HepG2 (cell line): Measurements from ENCODE around the gene SAP25. TPM values are rescaled to one million over a fixed set of nuclear protein-coding genes. Genes with fewer than 3 reads are reported as not detected.

Experiments used
- BRCA1 ChIP-seq: sonication (generic); formaldehyde crosslinking; IDR thresholded peaks from 2 replicates; pipeline ENCODE4 v1.4.0; 2020; ENCODE audit warnings: missing genetic modification reagents
- ETV6 ChIP-seq: sonication (generic); formaldehyde crosslinking; conservative IDR thresholded peaks from 2 replicates; pipeline ENCODE4 v1.4.0; 2020; ENCODE audit warnings: missing genetic modification reagents
- FOXC1 ChIP-seq: sonication (generic); formaldehyde crosslinking; IDR thresholded peaks from 2 replicates; pipeline ENCODE4 v1.8.0; 2022; ENCODE audit warnings: mild to moderate bottlenecking, missing genetic modification reagents, borderline replicate concordance
- HES4 ChIP-seq: sonication (generic); formaldehyde crosslinking; IDR thresholded peaks from 2 replicates; pipeline ENCODE4 v1.9.0; 2021; ENCODE audit warnings: mild to moderate bottlenecking, missing genetic modification reagents, borderline replicate concordance
- NR2F2 ChIP-seq: IDR thresholded peaks from 2 replicates; pipeline ENCODE4 v1.6.1; 2012; ENCODE audit warnings: low read depth, inconsistent platforms, borderline replicate concordance
- ZBTB8A ChIP-seq: sonication (generic); formaldehyde crosslinking; IDR thresholded peaks from 2 replicates; pipeline ENCODE4 v1.4.0; 2020; ENCODE audit warnings: mild to moderate bottlenecking, low read depth, missing genetic modification reagents, borderline replicate concordance
- ZFY ChIP-seq: sonication (generic); formaldehyde crosslinking; IDR thresholded peaks from 2 replicates; pipeline ENCODE4 v1.4.0; 2020; ENCODE audit warnings: missing genetic modification reagents
- ZNF143 ChIP-seq: sonication (generic); formaldehyde crosslinking; IDR thresholded peaks from 2 replicates; pipeline ENCODE4 v1.4.0; 2020; ENCODE audit warnings: missing genetic modification reagents
- ZNF205 ChIP-seq: IDR thresholded peaks from 2 replicates; pipeline ENCODE4 v1.6.1; 2018; ENCODE audit warnings: missing biosample characterization, missing genetic modification reagents
- ZNF263 ChIP-seq: sonication (generic); formaldehyde crosslinking; IDR thresholded peaks from 2 replicates; pipeline ENCODE4 v1.4.0; 2020; ENCODE audit warnings: missing genetic modification reagents
- ZNF292 ChIP-seq: sonication (generic); formaldehyde crosslinking; IDR thresholded peaks from 2 replicates; pipeline ENCODE4 v1.8.1; 2022; ENCODE audit warnings: mild to moderate bottlenecking, low read depth, missing genetic modification reagents, borderline replicate concordance
- ZNF44 ChIP-seq: sonication (generic); formaldehyde crosslinking; IDR thresholded peaks from 2 replicates; pipeline ENCODE4 v1.5.1; 2020; ENCODE audit warnings: mild to moderate bottlenecking, missing genetic modification reagents
- ZNF556 ChIP-seq: sonication (generic); formaldehyde crosslinking; IDR thresholded peaks from 2 replicates; pipeline ENCODE4 v1.4.0; 2020; ENCODE audit warnings: mild to moderate bottlenecking, missing genetic modification reagents, borderline replicate concordance
- ZNF572 ChIP-seq: sonication (generic); formaldehyde crosslinking; IDR thresholded peaks from 2 replicates; pipeline ENCODE4 v1.5.1; 2020; ENCODE audit warnings: mild to moderate bottlenecking, missing genetic modification reagents
- ZNF607 ChIP-seq: sonication (generic); formaldehyde crosslinking; IDR thresholded peaks from 2 replicates; pipeline ENCODE4 v1.5.1; 2020; ENCODE audit warnings: missing genetic modification reagents, mild to moderate bottlenecking, borderline replicate concordance
- ZNF614 ChIP-seq: IDR thresholded peaks from 2 replicates; pipeline ENCODE4 v1.6.1; 2018; ENCODE audit warnings: missing biosample characterization, missing genetic modification reagents, inconsistent platforms, borderline replicate concordance
- ZNF678 ChIP-seq: sonication (generic); formaldehyde crosslinking; IDR thresholded peaks from 2 replicates; pipeline ENCODE4 v1.4.0; 2020; ENCODE audit warnings: mild to moderate bottlenecking, missing genetic modification reagents
- ZNF720 ChIP-seq: sonication (generic); formaldehyde crosslinking; IDR thresholded peaks from 2 replicates; pipeline ENCODE4 v1.4.0; 2020; ENCODE audit warnings: missing genetic modification reagents
- ZNF775 ChIP-seq: sonication (generic); formaldehyde crosslinking; IDR thresholded peaks from 2 replicates; pipeline ENCODE4 v1.4.0; 2020; ENCODE audit warnings: missing genetic modification reagents, mild to moderate bottlenecking, moderate library complexity, borderline replicate concordance
- ZNF781 ChIP-seq: sonication (generic); formaldehyde crosslinking; IDR thresholded peaks from 2 replicates; pipeline ENCODE4 v1.5.1; 2020; ENCODE audit warnings: borderline replicate concordance, mild to moderate bottlenecking, missing genetic modification reagents; ENCODE audit errors: not compliant biosample characterization
- ZNF782 ChIP-seq: sonication (generic); formaldehyde crosslinking; IDR thresholded peaks from 2 replicates; pipeline ENCODE4 v1.4.0; 2020; ENCODE audit warnings: missing genetic modification reagents, mild to moderate bottlenecking, borderline replicate concordance
- polyA plus RNA-seq, 8 experiments: library from polyadenylated mRNA; depleted of rRNA in 3 of 8; stranded (reverse) in 7 of 8; unstranded in 1 of 8; fragments of >200 nt; fragmentation: Illumina TruSeq in 4 of 8; extraction: Trizol in 4 of 8; gene quantifications; 2 replicates each; pipeline versions ENCODE4 v1.2.1 to v1.2.3, GENCODE V29; 2011 to 2016; ENCODE audit warnings: low read depth in 4 of 8, missing spikeins in 1 of 8, mixed read lengths in 1 of 8; ENCODE audit not compliant: insufficient read depth in 1 of 8
- total RNA-seq, 5 experiments: library from RNA; depleted of rRNA; stranded (reverse); fragments of >200 nt; fragmentation: Illumina TruSeq; extraction: Trizol; gene quantifications; 2 replicates each; pipeline ENCODE4 v1.2.3, GENCODE V29; 2016; ENCODE audit warnings: low read depth in 1 of 5
- TF ChIP-seq, protein P1 (sequence below): sonication (generic); formaldehyde crosslinking; IDR thresholded peaks from 2 replicates; pipeline ENCODE4 v1.5.0; 2020; ENCODE audit warnings: mild to moderate bottlenecking, missing genetic modification reagents
- TF ChIP-seq, protein P2 (sequence below): IDR thresholded peaks from 2 replicates; pipeline ENCODE4 v1.6.1; 2012; ENCODE audit warnings: inconsistent platforms
- TF ChIP-seq, protein P3 (sequence below): sonication (generic); formaldehyde crosslinking; IDR thresholded peaks from 2 replicates; pipeline ENCODE4 v1.8.1; 2023; ENCODE audit warnings: mild to moderate bottlenecking, missing genetic modification reagents, borderline replicate concordance
- TF ChIP-seq, protein P4 (sequence below): sonication (generic); formaldehyde crosslinking; IDR thresholded peaks from 2 replicates; pipeline ENCODE4 v1.8.1; 2023; ENCODE audit warnings: mild to moderate bottlenecking, missing genetic modification reagents
- TF ChIP-seq, protein P5 (sequence below): sonication (generic); formaldehyde crosslinking; conservative IDR thresholded peaks from 2 replicates; pipeline ENCODE4 v1.8.0; 2022; ENCODE audit warnings: low read depth, missing genetic modification reagents

Gene SAP25
- total and polyA plus RNA-seq, 2 of the 13 experiments (the other 11 are each of a cell fraction or from before 2014, with no cell fraction given): 0.15 to 0.20 TPM

DNA sequence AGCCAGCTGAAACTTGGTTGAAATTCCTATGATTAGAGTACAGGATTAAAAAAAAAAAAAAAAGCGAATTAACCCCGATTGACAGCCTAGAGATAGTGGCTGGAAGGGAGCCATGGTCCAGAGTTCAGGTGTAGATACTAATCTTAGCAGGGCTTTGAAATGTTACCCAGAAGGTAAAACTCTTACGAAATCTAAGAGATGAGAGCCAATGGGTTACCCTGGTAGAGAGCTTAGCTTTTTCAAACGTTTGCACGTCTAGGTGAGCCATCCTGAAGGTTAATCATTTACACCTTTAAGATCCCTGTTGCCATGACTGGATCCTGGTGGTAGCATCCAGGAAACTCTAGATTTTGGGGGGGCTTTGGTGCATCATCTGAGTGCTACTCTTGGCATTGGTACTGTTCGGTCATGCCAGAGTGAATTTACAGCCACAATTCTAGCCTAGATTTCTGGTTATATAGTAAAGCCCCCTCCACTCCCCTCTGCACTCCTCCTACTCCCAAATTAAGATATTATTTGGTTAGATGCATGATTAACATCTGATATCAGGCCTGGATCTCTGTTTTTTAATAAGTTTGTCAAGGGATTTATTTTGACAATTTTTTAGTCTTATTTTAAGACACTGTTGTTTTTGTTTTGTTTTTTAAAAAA is 33.5 kb downstream of the SAP25 start (continued):
- peak; percentile 78; the same call in 1 of the 2 replicates for TF ChIP-seq ZNF614 (CRISPR knock-in tag)
- TF ChIP-seq, protein P1, sequence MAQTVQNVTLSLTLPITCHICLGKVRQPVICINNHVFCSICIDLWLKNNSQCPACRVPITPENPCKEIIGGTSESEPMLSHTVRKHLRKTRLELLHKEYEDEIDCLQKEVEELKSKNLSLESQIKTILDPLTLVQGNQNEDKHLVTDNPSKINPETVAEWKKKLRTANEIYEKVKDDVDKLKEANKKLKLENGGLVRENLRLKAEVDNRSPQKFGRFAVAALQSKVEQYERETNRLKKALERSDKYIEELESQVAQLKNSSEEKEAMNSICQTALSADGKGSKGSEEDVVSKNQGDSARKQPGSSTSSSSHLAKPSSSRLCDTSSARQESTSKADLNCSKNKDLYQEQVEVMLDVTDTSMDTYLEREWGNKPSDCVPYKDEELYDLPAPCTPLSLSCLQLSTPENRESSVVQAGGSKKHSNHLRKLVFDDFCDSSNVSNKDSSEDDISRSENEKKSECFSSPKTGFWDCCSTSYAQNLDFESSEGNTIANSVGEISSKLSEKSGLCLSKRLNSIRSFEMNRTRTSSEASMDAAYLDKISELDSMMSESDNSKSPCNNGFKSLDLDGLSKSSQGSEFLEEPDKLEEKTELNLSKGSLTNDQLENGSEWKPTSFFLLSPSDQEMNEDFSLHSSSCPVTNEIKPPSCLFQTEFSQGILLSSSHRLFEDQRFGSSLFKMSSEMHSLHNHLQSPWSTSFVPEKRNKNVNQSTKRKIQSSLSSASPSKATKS (CRISPR knock-in tag): no peak
- no peak for TF ChIP-seq ZNF44 (CRISPR knock-in tag)
- TF ChIP-seq ZNF720 (CRISPR knock-in tag): no peak
- TF ChIP-seq ZFY (CRISPR knock-in tag): no peak
- no peak for TF ChIP-seq ZNF781 (CRISPR knock-in tag)
- no peak for TF ChIP-seq BRCA1
- TF ChIP-seq, protein P2, sequence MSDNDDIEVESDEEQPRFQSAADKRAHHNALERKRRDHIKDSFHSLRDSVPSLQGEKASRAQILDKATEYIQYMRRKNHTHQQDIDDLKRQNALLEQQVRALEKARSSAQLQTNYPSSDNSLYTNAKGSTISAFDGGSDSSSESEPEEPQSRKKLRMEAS: no peak
- TF ChIP-seq ETV6: no peak
- no peak for TF ChIP-seq ZNF556 (CRISPR knock-in tag)
- no peak for TF ChIP-seq FOXC1 (CRISPR knock-in tag)
- no peak for TF ChIP-seq ZNF782 (CRISPR knock-in tag)
- TF ChIP-seq, protein P3, sequence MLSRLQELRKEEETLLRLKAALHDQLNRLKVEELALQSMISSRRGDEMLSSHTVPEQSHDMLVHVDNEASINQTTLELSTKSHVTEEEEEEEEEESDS: no peak
- TF ChIP-seq, protein P4, sequence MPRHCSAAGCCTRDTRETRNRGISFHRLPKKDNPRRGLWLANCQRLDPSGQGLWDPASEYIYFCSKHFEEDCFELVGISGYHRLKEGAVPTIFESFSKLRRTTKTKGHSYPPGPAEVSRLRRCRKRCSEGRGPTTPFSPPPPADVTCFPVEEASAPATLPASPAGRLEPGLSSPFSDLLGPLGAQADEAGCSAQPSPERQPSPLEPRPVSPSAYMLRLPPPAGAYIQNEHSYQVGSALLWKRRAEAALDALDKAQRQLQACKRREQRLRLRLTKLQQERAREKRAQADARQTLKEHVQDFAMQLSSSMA: no peak
- TF ChIP-seq, protein P5, sequence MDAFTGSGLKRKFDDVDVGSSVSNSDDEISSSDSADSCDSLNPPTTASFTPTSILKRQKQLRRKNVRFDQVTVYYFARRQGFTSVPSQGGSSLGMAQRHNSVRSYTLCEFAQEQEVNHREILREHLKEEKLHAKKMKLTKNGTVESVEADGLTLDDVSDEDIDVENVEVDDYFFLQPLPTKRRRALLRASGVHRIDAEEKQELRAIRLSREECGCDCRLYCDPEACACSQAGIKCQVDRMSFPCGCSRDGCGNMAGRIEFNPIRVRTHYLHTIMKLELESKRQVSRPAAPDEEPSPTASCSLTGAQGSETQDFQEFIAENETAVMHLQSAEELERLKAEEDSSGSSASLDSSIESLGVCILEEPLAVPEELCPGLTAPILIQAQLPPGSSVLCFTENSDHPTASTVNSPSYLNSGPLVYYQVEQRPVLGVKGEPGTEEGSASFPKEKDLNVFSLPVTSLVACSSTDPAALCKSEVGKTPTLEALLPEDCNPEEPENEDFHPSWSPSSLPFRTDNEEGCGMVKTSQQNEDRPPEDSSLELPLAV (CRISPR knock-in tag): no peak
- TF ChIP-seq ZNF292: no peak
- peak; percentile 48; the same call in 1 of the 2 replicates for TF ChIP-seq ZNF607 (CRISPR knock-in tag)
- no peak for TF ChIP-seq ZNF205
- no peak for TF ChIP-seq ZNF775
- TF ChIP-seq HES4 (CRISPR knock-in tag): no peak
- TF ChIP-seq ZNF678: no peak
- TF ChIP-seq ZNF143 (CRISPR knock-in tag): no peak; the same call in 1 of the 2 replicates
- no peak for TF ChIP-seq ZNF263 (CRISPR knock-in tag)
- TF ChIP-seq ZBTB8A (CRISPR knock-in tag): no peak
- no peak for TF ChIP-seq NR2F2
- TF ChIP-seq ZNF572: no peak
